ENCODE measurements around the gene AP4M1. TPM values are rescaled to one million over a fixed set of nuclear protein-coding genes. Genes with fewer than 3 reads are reported as not detected.

Gene AP4M1
- total RNA-seq, 1 donor from 2014 or later = 11.8 TPM

DNA sequence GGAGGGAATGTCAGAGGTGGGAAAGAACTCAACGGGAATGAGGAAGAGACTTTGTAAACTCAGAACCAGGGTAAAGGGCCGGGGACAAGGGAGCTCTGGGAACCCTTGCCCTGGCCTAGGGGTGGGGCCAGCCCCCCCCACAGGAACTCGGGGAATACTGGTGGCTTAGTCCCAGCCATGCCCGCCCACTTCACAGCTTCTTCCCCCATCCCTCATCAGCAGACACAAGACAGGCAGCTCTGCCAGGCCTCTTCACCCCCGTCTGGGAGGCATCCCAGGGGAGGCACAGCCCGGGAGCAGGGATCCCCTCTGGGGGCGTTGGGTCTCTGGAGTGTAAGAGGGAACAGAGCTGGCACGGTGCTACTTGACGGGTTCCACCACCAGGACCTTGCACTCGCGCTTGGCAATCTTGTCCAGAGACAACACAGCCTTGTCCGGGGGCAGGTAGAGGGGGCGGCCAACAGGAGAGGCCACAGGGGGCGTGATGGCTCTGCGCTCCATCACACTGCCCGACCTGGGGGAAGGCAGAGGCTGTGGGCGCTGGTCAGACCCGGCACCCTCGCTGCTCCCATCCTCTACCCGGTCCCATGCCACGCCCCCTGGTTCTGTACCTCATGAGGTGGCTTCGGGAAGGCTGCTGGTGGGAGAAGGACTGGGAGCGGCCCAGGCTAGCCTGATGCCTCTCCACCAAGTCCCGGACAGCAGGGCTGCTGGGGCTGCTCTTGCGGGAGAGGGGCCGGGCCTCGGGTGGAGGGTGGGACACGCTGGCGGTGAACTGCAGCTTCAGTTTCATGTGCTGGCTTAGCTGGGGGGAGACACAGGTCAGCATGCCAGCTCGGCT is 53.4 kb downstream of the AP4M1 start:
- Histone ChIP-seq H3K27me3 (ENCODE audit: low read depth) (no peaks in the 10 kb centered on the region), H3K4me1 (peaks cover 33% of the 10 kb centered on the region), H3K27ac (replicated peaks) (no peak overlapping the region), H3K36me3 (peaks cover 37% of the 10 kb centered on the region), H3K4me3 (no peak overlapping the region), H3K9me3 (replicated peaks) (no peaks in the 10 kb centered on the region)
- TF ChIP-seq, protein P1, sequence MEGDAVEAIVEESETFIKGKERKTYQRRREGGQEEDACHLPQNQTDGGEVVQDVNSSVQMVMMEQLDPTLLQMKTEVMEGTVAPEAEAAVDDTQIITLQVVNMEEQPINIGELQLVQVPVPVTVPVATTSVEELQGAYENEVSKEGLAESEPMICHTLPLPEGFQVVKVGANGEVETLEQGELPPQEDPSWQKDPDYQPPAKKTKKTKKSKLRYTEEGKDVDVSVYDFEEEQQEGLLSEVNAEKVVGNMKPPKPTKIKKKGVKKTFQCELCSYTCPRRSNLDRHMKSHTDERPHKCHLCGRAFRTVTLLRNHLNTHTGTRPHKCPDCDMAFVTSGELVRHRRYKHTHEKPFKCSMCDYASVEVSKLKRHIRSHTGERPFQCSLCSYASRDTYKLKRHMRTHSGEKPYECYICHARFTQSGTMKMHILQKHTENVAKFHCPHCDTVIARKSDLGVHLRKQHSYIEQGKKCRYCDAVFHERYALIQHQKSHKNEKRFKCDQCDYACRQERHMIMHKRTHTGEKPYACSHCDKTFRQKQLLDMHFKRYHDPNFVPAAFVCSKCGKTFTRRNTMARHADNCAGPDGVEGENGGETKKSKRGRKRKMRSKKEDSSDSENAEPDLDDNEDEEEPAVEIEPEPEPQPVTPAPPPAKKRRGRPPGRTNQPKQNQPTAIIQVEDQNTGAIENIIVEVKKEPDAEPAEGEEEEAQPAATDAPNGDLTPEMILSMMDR (IDR thresholded peaks at IDR 0.05; ENCODE audit: borderline replicate concordance) = no peak
- no peak for DNase-seq
- intact Hi-C loops (cut with micrococcal nuclease) = no loop called here

DNA sequence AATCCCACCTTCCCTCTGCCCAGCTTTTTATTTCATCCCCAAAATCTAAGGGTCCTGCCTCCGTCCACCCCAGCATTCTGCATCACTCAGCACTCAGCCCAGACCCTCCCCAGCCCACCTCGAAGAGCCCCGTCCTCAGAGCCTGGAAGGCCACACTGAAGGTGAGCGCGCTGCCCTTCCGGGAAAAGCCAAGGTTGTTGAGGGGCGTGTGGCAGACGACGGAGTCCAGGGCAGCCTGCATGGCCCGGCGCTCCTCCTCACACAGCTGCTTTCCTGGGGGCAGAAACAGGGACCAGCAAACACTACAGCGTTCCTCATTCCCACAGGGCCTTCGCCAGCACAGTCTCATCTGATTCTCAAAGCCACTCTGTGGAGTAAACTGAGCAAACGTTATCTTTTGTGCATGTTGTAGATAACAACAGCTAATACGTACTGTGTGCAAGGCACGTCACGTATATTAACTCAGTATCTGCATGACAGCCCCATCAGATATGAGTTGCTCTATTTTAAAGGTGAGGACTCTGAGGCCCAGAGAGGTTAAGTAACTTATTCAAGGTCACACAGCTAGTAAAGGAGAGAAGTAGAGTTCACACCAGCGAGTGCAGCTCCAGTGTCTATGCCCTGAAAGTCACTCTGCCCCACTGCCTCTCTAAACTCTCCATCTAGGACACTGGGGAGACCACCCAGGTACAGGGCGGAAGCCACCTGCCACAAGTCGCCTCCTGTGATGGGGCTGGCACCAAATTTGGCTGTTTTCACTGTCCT is 54.3 kb downstream of the AP4M1 start:
- H3K27me3 ChIP-seq (ENCODE audit: low read depth) = no peaks in the 10 kb centered on the region
- peaks cover 37% of the 10 kb centered on the region for H3K36me3 ChIP-seq
- intact Hi-C loops (cut with micrococcal nuclease) = no loop called here
- no peak overlapping the region for H3K4me3 ChIP-seq
- peaks cover 26% of the 10 kb centered on the region for H3K4me1 ChIP-seq
- DNase-seq = no peak
- H3K27ac ChIP-seq (replicated peaks) = no peak overlapping the region
- TF ChIP-seq, protein P1 (IDR thresholded peaks at IDR 0.05; ENCODE audit: borderline replicate concordance) = no peak
- H3K9me3 ChIP-seq (replicated peaks) = no peaks in the 10 kb centered on the region

DNA sequence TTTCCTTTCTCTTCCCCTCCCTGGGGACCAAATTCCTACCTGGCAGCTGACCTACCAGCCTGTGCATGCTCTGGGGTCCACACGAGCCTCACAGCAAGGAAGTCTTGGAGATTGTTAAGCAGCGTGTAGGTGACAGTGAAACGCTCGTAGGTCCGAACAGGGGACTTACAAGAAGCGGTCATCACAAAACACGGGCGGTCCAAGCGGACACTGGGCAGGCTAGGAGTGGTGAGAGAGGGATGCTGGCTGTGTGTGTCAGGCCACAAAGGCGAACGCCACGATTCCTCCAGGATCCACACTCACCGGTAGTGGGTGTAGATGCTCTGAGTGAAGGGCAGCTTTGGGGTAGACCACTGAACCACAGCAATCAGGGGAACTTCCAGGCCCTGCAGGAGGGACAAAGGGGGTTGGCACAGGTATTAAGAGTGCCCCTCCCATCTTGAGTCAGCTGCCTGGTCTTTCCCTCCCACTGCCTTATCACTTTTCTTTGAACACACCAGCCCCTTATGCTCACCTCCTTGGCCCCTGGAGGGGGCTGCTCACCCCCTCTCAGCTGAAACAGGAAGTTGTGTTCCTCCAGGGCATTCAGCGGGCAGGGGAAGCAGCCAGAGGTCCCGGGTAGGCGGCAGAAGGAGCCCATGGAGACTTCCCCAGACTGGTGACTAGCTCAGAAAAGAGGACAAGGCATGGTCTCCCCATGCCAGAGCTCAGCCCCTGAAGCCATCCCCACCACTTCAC is 55.1 kb downstream of the AP4M1 start:
- TF ChIP-seq, protein P1 (IDR thresholded peaks at IDR 0.05; ENCODE audit: borderline replicate concordance) = no peak
- no peak for DNase-seq
- peaks cover 37% of the 10 kb centered on the region for H3K36me3 ChIP-seq

DNA sequence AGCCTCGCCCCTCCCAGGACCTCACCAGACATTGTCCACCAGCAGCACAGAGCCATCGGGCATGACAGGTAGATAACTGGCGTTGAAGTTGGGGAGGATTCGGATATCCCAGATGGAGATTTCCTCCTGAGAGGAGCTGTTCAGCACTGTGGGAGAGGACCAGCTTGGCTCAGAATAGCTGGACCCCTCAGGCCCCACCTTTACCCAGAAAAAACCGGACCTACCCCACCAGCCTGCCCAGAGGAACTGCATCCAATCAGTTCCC is 55.6 kb downstream of the AP4M1 start:
- peak overlapping the region; percentile 95 for H3K4me3 ChIP-seq
- DNase-seq = no peak
- H3K27ac ChIP-seq (replicated peaks) = peak overlapping the region; percentile 87
- H3K27me3 ChIP-seq (ENCODE audit: low read depth) = no peaks in the 10 kb centered on the region
- H3K36me3 ChIP-seq = peaks cover 37% of the 10 kb centered on the region
- peaks cover 26% of the 10 kb centered on the region for H3K4me1 ChIP-seq
- intact Hi-C loops (cut with micrococcal nuclease) = no loop called here
- no peaks in the 10 kb centered on the region for H3K9me3 ChIP-seq (replicated peaks)
- TF ChIP-seq, protein P1 (IDR thresholded peaks at IDR 0.05; ENCODE audit: borderline replicate concordance) = no peak

More for the DNA sequence above, 55.1 kb downstream of the AP4M1 start:
- H3K4me3 ChIP-seq = peak overlapping the region; percentile 95
- intact Hi-C loops (cut with micrococcal nuclease) = no loop called here
- H3K4me1 ChIP-seq = peaks cover 26% of the 10 kb centered on the region
- peak overlapping the region; percentile 87 for H3K27ac ChIP-seq (replicated peaks)
- no peaks in the 10 kb centered on the region for H3K27me3 ChIP-seq (ENCODE audit: low read depth)
- H3K9me3 ChIP-seq (replicated peaks) = no peaks in the 10 kb centered on the region
